OCI-LY1 (cell line): ENCODE data around the gene LGR4.

ENCODE experiments used
- H2AFZ ChIP-seq: fragments of 200-600 bp; sonication (generic), shearing (Covaris generic); 2 replicates; pipeline ENCODE4 v1.6.0; 2014; ENCODE audit warnings: antibody characterized with exemption, mild to moderate bottlenecking, low read length
- H3F3A ChIP-seq: fragments of 200-600 bp; sonication (generic), shearing (Covaris generic); 2 replicates; pipeline ENCODE4 v1.6.0; 2014; ENCODE audit warnings: mild to moderate bottlenecking, antibody characterized with exemption, low read length, moderate library complexity; ENCODE audit not compliant: insufficient read depth
- H3K27ac ChIP-seq: fragments of 200-600 bp; sonication (generic); 2 replicates; pipeline ENCODE4 v1.5.1; 2014; ENCODE audit warnings: low read length, mixed run types, mild to moderate bottlenecking, low read depth; ENCODE audit not compliant: poor library complexity, severe bottlenecking
- H3K27me3 ChIP-seq: fragments of 200-600 bp; sonication (generic); 2 replicates; pipeline ENCODE4 v1.6.0; 2014; ENCODE audit warnings: antibody characterized with exemption, mild to moderate bottlenecking, low read length, moderate library complexity; ENCODE audit not compliant: insufficient read depth
- H3K36me3 ChIP-seq: fragments of 200-600 bp; sonication (generic); 2 replicates; pipeline ENCODE4 v1.6.1; 2014; ENCODE audit warnings: mild to moderate bottlenecking, antibody characterized with exemption, low read length, moderate library complexity, mixed read lengths; ENCODE audit not compliant: insufficient read depth
- H3K4me1 ChIP-seq: fragments of 200-600 bp; sonication (generic); 2 replicates; pipeline ENCODE4 v1.5.1; 2014; ENCODE audit warnings: mild to moderate bottlenecking, low read length, moderate library complexity; ENCODE audit not compliant: insufficient read depth, severe bottlenecking
- H3K4me2 ChIP-seq: fragments of 200-600 bp; sonication (generic), shearing (Covaris generic); 2 replicates; pipeline ENCODE4 v1.6.1; 2014; ENCODE audit warnings: low read length
- H3K4me3 ChIP-seq: fragments of 200-600 bp; sonication (generic); 2 replicates; pipeline ENCODE4 v1.5.1; 2014; ENCODE audit warnings: low read length, low read depth, mild to moderate bottlenecking, mixed read lengths; ENCODE audit not compliant: poor library complexity, severe bottlenecking
- H3K79me2 ChIP-seq: fragments of 200-600 bp; shearing (Covaris generic); 2 replicates; pipeline ENCODE4 v1.6.1; 2016; ENCODE audit warnings: mixed run types, low read length, mixed read lengths; ENCODE audit not compliant: insufficient read depth
- H3K9ac ChIP-seq: fragments of 200-600 bp; sonication (generic), shearing (Covaris generic); 2 replicates; pipeline ENCODE4 v1.6.1; 2014; ENCODE audit warnings: mild to moderate bottlenecking, low read length, mixed read lengths
- H3K9me2 ChIP-seq: fragments of 200-600 bp; sonication (generic), shearing (Covaris generic); 2 replicates; pipeline ENCODE4 v1.6.1; 2014; ENCODE audit warnings: low read depth, mild to moderate bottlenecking, low read length, mixed read lengths
- H3K9me3 ChIP-seq: fragments of 200-600 bp; shearing (Covaris generic); 2 replicates; pipeline ENCODE4 v1.6.1; 2014; ENCODE audit warnings: low read length, mixed read lengths
- H4K20me1 ChIP-seq: fragments of 200-600 bp; sonication (generic), shearing (Covaris generic); 2 replicates; pipeline ENCODE4 v1.6.0; 2016; ENCODE audit warnings: mild to moderate bottlenecking, low read length; ENCODE audit not compliant: insufficient read depth
- CTCF ChIP-seq: fragments of 200-600 bp; sonication (generic), shearing (Covaris generic); IDR thresholded peaks from 2 replicates; pipeline ENCODE4 v1.5.1; 2017; ENCODE audit warnings: mild to moderate bottlenecking, antibody characterized with exemption, low read length, moderate library complexity, mixed read lengths
- EZH2 ChIP-seq: fragments of 200-600 bp; sonication (generic), shearing (Covaris generic); IDR thresholded peaks from 2 replicates; pipeline ENCODE4 v1.8.0; 2017; ENCODE audit warnings: borderline replicate concordance, mixed run types, mild to moderate bottlenecking, antibody characterized with exemption, low read length, moderate library complexity, mixed read lengths

Gene LGR4

DNA sequence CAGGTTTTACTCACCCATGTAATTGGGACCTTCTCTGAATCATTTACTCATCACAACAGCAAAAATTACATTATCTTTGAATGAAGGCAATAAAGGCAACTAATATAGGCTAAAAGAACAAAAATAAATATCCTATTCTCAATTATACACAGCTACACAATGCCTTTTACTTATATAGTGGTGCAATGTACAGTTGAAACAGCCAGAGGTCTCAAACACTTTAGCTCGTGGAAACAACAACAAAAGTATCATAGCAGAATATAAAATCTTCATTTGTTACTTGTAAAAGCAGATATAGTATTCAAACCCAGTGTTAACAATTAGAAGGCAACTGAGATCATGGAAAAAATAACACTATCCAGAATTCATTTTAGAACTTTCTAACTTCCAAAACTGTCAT, 88.9 kb downstream of the LGR4 start:
- no peaks in the 10 kb centered on the region for H3K36me3 ChIP-seq

DNA sequence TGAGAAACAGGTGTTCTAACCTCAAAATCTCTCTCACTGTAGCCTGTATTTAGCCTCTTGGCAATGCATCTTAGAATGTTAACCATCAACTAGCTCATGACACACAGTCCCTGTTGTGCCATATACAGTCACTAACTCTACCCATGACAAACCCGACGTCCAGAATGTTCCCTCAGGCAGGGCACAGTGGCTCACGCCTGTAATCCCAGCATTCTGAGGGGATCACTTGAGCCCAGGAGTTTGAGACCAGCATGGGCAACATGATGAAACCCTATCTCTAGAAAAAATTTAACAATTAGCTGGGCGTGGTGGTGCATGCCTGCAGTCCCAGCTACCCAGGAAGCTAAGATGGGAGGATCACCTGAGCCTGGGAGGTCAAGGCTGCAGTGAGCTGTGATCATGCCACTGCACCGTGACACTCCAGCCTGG, 91.3 kb downstream of the LGR4 start:
- Histone ChIP-seq H3K9me3 (no peaks in the 10 kb centered on the region), H3K79me2 (no peaks in the 10 kb centered on the region), H3F3A (no peaks in the 10 kb centered on the region), H3K4me2 (no peak overlapping the region), H3K4me3 (no peak overlapping the region), H3K27ac (no peak overlapping the region), H3K9me2 (no peaks in the 10 kb centered on the region), H2AFZ (no peak overlapping the region), H3K27me3 (no peaks in the 10 kb centered on the region), H3K4me1 (no peaks in the 10 kb centered on the region), H4K20me1 (no peaks in the 10 kb centered on the region), H3K9ac (no peak overlapping the region), H3K36me3 (no peaks in the 10 kb centered on the region)
- TF ChIP-seq EZH2: no peak

More for the DNA sequence above, 88.9 kb downstream of the LGR4 start:
- Histone ChIP-seq H3K4me1 (no peaks in the 10 kb centered on the region), H3K27ac (no peak overlapping the region), H3K4me2 (no peak overlapping the region), H3K79me2 (no peaks in the 10 kb centered on the region), H3K9me3 (no peaks in the 10 kb centered on the region), H3F3A (no peaks in the 10 kb centered on the region), H3K9me2 (no peaks in the 10 kb centered on the region), H3K9ac (no peak overlapping the region), H3K4me3 (no peak overlapping the region), H4K20me1 (no peaks in the 10 kb centered on the region), H3K27me3 (no peaks in the 10 kb centered on the region), H2AFZ (no peak overlapping the region)
- TF ChIP-seq EZH2 (no peak), CTCF (no peak)

- no peaks in the 10 kb centered on the region for H3K79me2 ChIP-seq
- no peak overlapping the region for H3K4me3 ChIP-seq
- no peaks in the 10 kb centered on the region for H3K4me1 ChIP-seq
- no peaks in the 10 kb centered on the region for H3F3A ChIP-seq
- H3K9ac ChIP-seq: no peak overlapping the region
- no peak overlapping the region for H2AFZ ChIP-seq
- no peaks in the 10 kb centered on the region for H3K36me3 ChIP-seq
- TF ChIP-seq CTCF: no peak
- no peak for TF ChIP-seq EZH2
- no peak overlapping the region for H3K27ac ChIP-seq
- H3K9me2 ChIP-seq: no peaks in the 10 kb centered on the region
- H3K4me2 ChIP-seq: no peak overlapping the region
- no peaks in the 10 kb centered on the region for H4K20me1 ChIP-seq
- no peaks in the 10 kb centered on the region for H3K27me3 ChIP-seq
- no peaks in the 10 kb centered on the region for H3K9me3 ChIP-seq
These were observed 91.8 kb downstream of the LGR4 start for GRCh38 chr11:27380771-27381170.

GRCh38 chr11:27379449-27379848, 93.1 kb downstream of the LGR4 start:
- Histone ChIP-seq H3K79me2 (no peaks in the 10 kb centered on the region), H3K9ac (no peak overlapping the region), H3K4me3 (no peak overlapping the region), H2AFZ (no peak overlapping the region), H3K9me2 (no peaks in the 10 kb centered on the region), H3K36me3 (no peaks in the 10 kb centered on the region), H3K27me3 (no peaks in the 10 kb centered on the region), H3F3A (no peaks in the 10 kb centered on the region), H3K4me1 (no peaks in the 10 kb centered on the region), H4K20me1 (no peaks in the 10 kb centered on the region), H3K4me2 (no peak overlapping the region), H3K27ac (no peak overlapping the region), H3K9me3 (no peaks in the 10 kb centered on the region)
- TF ChIP-seq EZH2: no peak
- TF ChIP-seq CTCF: no peak
